HEK293 (cell line): ENCODE measurements around the gene SLC25A30.

ENCODE experiments used
- CTCF ChIP-seq: fragments of 450-650 bp; formaldehyde crosslinking; IDR thresholded peaks from 2 replicates; pipeline ENCODE4 v1.5.1; 2016; ENCODE audit warnings: missing biosample characterization, missing genetic modification characterization
- YY1 ChIP-seq: fragments of 450-650 bp; formaldehyde crosslinking; IDR thresholded peaks from 2 replicates; pipeline ENCODE4 v1.5.1; 2018; ENCODE audit warnings: missing biosample characterization, missing genetic modification characterization
- ZNF529 ChIP-seq: fragments of 450-650 bp; formaldehyde crosslinking; IDR thresholded peaks from 2 replicates; pipeline ENCODE4 v1.5.1; 2017; ENCODE audit warnings: missing genetic modification characterization, missing biosample characterization; ENCODE audit not compliant: insufficient replicate concordance
- ZNF544 ChIP-seq: fragments of 450-650 bp; formaldehyde crosslinking; IDR thresholded peaks from 2 replicates; pipeline ENCODE4 v1.5.0; 2017; ENCODE audit warnings: missing biosample characterization, missing genetic modification characterization

GRCh38 chr13:45410466-45410865 is 7.7 kb downstream of the SLC25A30 start:
- TF ChIP-seq ZNF544 (tag by site-specific recombination) (no peak), CTCF (no peak), ZNF529 (no peak), YY1 (tag by site-specific recombination) (no peak)
